ENCODE data around the gene S100A14. TPM values are rescaled to one million over a fixed set of nuclear protein-coding genes. Genes with fewer than 3 reads are reported as not detected.

S100A14 gene
- total and polyA plus RNA-seq, 9 of the 15 experiments (the other 6 are each of a cell fraction or from before 2014, with no cell fraction given), result 0.10 to 0.64 (median 0.24) TPM; not detected in 3

- TF ChIP-seq NR2C2 (CRISPR knock-in tag; IDR thresholded peaks at IDR 0.05) (no peak; the same call in 1 of the 2 replicates), NR2C2 (tag; IDR thresholded peaks at IDR 0.05) (peak; percentile 80), ZNF766 (CRISPR knock-in tag; conservative IDR thresholded peaks at IDR 0.05) (no peak), ZNF239 (CRISPR knock-in tag; IDR thresholded peaks at IDR 0.05) (no peak), SMARCE1 (IDR thresholded peaks at IDR 0.05) (no peak; the same call in 1 of the 2 replicates), CXXC5 (CRISPR knock-in tag; IDR thresholded peaks at IDR 0.05) (no peak), SP1 (CRISPR knock-in tag; IDR thresholded peaks at IDR 0.05) (no peak; the same call in none of the 2 replicates), ZNF717 (CRISPR knock-in tag; IDR thresholded peaks at IDR 0.05) (no peak), NFXL1 (CRISPR knock-in tag; IDR thresholded peaks at IDR 0.05) (no peak), WHSC1 (IDR thresholded peaks at IDR 0.05; ENCODE audit: low read length) (no peak), ZNF449 (CRISPR knock-in tag; IDR thresholded peaks at IDR 0.05) (no peak), HINFP (tag; conservative IDR thresholded peaks at IDR 0.05; ENCODE audit: low read depth) (no peak), HNRNPH1 (optimal IDR thresholded peaks at IDR 0.05; ENCODE audit: low read depth, low read length) (no peak), RERE (CRISPR knock-in tag; IDR thresholded peaks at IDR 0.05; ENCODE audit: borderline replicate concordance) (no peak), ID3 (CRISPR knock-in tag; IDR thresholded peaks at IDR 0.05) (no peak), ID3 (tag; IDR thresholded peaks at IDR 0.05) (no peak), FOXP4 (CRISPR knock-in tag; IDR thresholded peaks at IDR 0.05; ENCODE audit: borderline replicate concordance) (0 out of 2 replicates have a peak, but pooled peaks have one; percentile 40), HSF4 (CRISPR knock-in tag; IDR thresholded peaks at IDR 0.05; ENCODE audit: borderline replicate concordance) (no peak), CBFA2T2 (conservative IDR thresholded peaks at IDR 0.05) (no peak)
These were observed 6.6 kb downstream of the S100A14 start (continued) for GRCh38 chr1:153609585-153609907.

Measured in K562 (cell line).